PFSK-1 (cell line): ENCODE results near the gene PTH2.

Experiments used
- TAF1 ChIP-seq: IDR thresholded peaks from 2 replicates; pipeline ENCODE4 v1.6.1; 2012; ENCODE audit warnings: low read length, control low read depth, borderline replicate concordance; ENCODE audit not compliant: insufficient read depth
- TF ChIP-seq, protein P1 (sequence below), 2 experiments: IDR thresholded peaks; 2 replicates each; pipeline versions ENCODE4 v1.6.1 to v1.8.0; 2011 to 2012; ENCODE audit warnings: low read depth in 2 of 2, low read length in 2 of 2, control low read depth in 1 of 2, inconsistent platforms in 1 of 2, mild to moderate bottlenecking in 1 of 2, moderate library complexity in 1 of 2; ENCODE audit not compliant: insufficient read depth in 1 of 2

DNA sequence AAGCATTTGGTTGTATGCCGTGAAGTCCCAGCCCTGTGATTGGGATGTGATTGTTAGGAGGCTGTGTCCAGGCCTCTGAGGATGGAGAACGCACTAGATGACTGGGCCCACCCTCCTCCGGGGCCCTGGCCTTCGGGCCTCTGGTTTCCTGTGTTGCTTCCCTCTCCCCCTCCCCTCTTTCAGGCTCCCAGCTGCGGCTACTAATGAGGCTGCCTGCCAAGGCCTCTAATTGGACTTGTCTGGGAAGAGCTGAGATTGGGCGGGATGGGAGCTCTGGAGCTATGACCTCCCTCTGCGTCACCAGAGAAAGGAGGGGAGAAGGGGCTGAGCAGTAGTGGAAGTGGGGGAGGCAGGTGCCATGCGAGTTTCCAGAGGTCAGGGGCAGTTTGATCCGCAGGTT is 9.9 kb downstream of the PTH2 start:
- TF ChIP-seq TAF1 = no peak
- TF ChIP-seq, protein P1, sequence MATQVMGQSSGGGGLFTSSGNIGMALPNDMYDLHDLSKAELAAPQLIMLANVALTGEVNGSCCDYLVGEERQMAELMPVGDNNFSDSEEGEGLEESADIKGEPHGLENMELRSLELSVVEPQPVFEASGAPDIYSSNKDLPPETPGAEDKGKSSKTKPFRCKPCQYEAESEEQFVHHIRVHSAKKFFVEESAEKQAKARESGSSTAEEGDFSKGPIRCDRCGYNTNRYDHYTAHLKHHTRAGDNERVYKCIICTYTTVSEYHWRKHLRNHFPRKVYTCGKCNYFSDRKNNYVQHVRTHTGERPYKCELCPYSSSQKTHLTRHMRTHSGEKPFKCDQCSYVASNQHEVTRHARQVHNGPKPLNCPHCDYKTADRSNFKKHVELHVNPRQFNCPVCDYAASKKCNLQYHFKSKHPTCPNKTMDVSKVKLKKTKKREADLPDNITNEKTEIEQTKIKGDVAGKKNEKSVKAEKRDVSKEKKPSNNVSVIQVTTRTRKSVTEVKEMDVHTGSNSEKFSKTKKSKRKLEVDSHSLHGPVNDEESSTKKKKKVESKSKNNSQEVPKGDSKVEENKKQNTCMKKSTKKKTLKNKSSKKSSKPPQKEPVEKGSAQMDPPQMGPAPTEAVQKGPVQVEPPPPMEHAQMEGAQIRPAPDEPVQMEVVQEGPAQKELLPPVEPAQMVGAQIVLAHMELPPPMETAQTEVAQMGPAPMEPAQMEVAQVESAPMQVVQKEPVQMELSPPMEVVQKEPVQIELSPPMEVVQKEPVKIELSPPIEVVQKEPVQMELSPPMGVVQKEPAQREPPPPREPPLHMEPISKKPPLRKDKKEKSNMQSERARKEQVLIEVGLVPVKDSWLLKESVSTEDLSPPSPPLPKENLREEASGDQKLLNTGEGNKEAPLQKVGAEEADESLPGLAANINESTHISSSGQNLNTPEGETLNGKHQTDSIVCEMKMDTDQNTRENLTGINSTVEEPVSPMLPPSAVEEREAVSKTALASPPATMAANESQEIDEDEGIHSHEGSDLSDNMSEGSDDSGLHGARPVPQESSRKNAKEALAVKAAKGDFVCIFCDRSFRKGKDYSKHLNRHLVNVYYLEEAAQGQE (IDR thresholded peaks at IDR 0.05; ENCODE audit: insufficient read depth in 1 of 2, low read depth in 2 of 2, low read length in 2 of 2) = no peak
